H1 (cell line): ENCODE measurements around the gene OR5H6. TPM values are rescaled to one million over a fixed set of nuclear protein-coding genes. Genes with fewer than 3 reads are reported as not detected.

ENCODE experiments used
- CTCF ChIA-PET: fragments of 300-600 bp; sonication (Branson Sonifier 250); formaldehyde crosslinking; loops from one replicate; lab custom pipeline; 2021; ENCODE audit not compliant: partially characterized antibody; lab: Charles Lee
- POLR2A ChIA-PET: fragments of 300-600 bp; sonication (Branson Sonifier 250); formaldehyde crosslinking; loops from one replicate; lab custom pipeline; 2021; ENCODE audit warnings: inconsistent platforms; ENCODE audit not compliant: partially characterized antibody; lab: Charles Lee
- DNase-seq, 2 experiments: peaks; one replicate each; pipeline versions ENCODE4 v3.0.0 to v3.0.0-alpha.2; 2010 to 2022; ENCODE audit warnings: low spot score in 2 of 2, low read depth in 1 of 2, mixed read lengths in 1 of 2
- FAIRE-seq: peaks from 2 replicates; lab custom pipeline; 2011; peaks lifted over from hg19 to GRCh38; lab: Jason Lieb, UNC
- H2AFZ ChIP-seq: 2 replicates; pipeline ENCODE4 v1.8.1; 2012; ENCODE audit warnings: low read length, inconsistent platforms
- H2AK5ac ChIP-seq: 2 replicates; pipeline ENCODE4 v1.6.1; 2013; ENCODE audit warnings: low read depth, low read length
- H2BK120ac ChIP-seq: replicated peaks from 2 replicates; pipeline ENCODE3; 2013; ENCODE audit warnings: low read depth, low read length, inconsistent platforms
- H2BK12ac ChIP-seq: 2 replicates; pipeline ENCODE4 v1.6.1; 2013; ENCODE audit warnings: low read depth, low read length
- H2BK15ac ChIP-seq: 2 replicates; pipeline ENCODE4 v1.6.1; 2013; ENCODE audit warnings: low read length
- H2BK20ac ChIP-seq: 2 replicates; pipeline ENCODE4 v1.6.1; 2013; ENCODE audit warnings: low read length
- H2BK5ac ChIP-seq: 2 replicates; pipeline ENCODE4 v1.6.1; 2013; ENCODE audit warnings: low read depth, low read length
- H3K14ac ChIP-seq: 2 replicates; pipeline ENCODE4 v1.6.1; 2013; ENCODE audit warnings: inconsistent platforms; ENCODE audit not compliant: insufficient read length
- H3K18ac ChIP-seq: 2 replicates; pipeline ENCODE4 v1.6.1; 2013; ENCODE audit warnings: low read length; ENCODE audit errors: extremely low read depth
- H3K23ac ChIP-seq: 2 replicates; pipeline ENCODE4 v1.6.1; 2013; ENCODE audit warnings: inconsistent platforms; ENCODE audit not compliant: insufficient read length
- H3K23me2 ChIP-seq: 2 replicates; pipeline ENCODE4 v1.6.1; 2013; ENCODE audit warnings: low read depth, low read length
- H3K27ac ChIP-seq: 2 replicates; pipeline ENCODE4 v1.6.1; 2011; ENCODE audit warnings: low read depth, low read length, inconsistent platforms
- H3K27me3 ChIP-seq, 4 experiments: replicated peaks in 1 of 4; 1 replicate in 1 of 4; 2 replicates in 3 of 4; pipeline versions ENCODE4 v1.6.1 to v1.8.1; 2011 to 2013; ENCODE audit warnings: low read length in 3 of 4, mild to moderate bottlenecking in 3 of 4, inconsistent platforms in 2 of 4, mixed read lengths in 2 of 4, moderate library complexity in 1 of 4; ENCODE audit not compliant: control insufficient read depth in 3 of 4, insufficient read depth in 3 of 4; ENCODE audit errors: extremely low read depth in 1 of 4
- H3K36me3 ChIP-seq, 4 experiments: 2 replicates each; pipeline versions ENCODE4 v1.6.1 to v1.8.1; 2011 to 2013; ENCODE audit warnings: mild to moderate bottlenecking in 4 of 4, low read length in 3 of 4, moderate library complexity in 2 of 4, control low read depth in 1 of 4, inconsistent platforms in 1 of 4; ENCODE audit not compliant: insufficient read depth in 4 of 4, control insufficient read depth in 2 of 4
- H3K4ac ChIP-seq: replicated peaks from 2 replicates; pipeline ENCODE3; 2013; ENCODE audit warnings: low read length, low read depth, mixed read lengths, inconsistent platforms; ENCODE audit not compliant: insufficient read length
- H3K4me1 ChIP-seq, 4 experiments: replicated peaks in 1 of 4; 1 replicate in 1 of 4; 2 replicates in 3 of 4; pipeline versions ENCODE4 v1.6.1 to v1.8.1; 2011 to 2013; ENCODE audit warnings: low read length in 3 of 4, inconsistent platforms in 2 of 4, mixed read lengths in 1 of 4; ENCODE audit not compliant: insufficient read depth in 4 of 4, control insufficient read depth in 3 of 4
- H3K4me2 ChIP-seq, 2 experiments: 2 replicates each; pipeline versions ENCODE4 v1.6.1 to v1.8.1; 2011 to 2013; ENCODE audit warnings: low read depth in 2 of 2, low read length in 2 of 2, control low read depth in 1 of 2, inconsistent platforms in 1 of 2, mild to moderate bottlenecking in 1 of 2; ENCODE audit not compliant: insufficient read depth in 1 of 2
- H3K4me3 ChIP-seq, 4 experiments: fragments of 200-600, 300-600 bp in 1 of 4; sonication (generic), shearing (Covaris generic), sonication (Bioruptor Twin) in 1 of 4; 2 replicates each; pipeline versions ENCODE4 v1.5.1 to v1.8.1; 2011 to 2016; ENCODE audit warnings: low read length in 4 of 4, low read depth in 3 of 4, control low read depth in 2 of 4, inconsistent platforms in 2 of 4, mild to moderate bottlenecking in 2 of 4, mixed read lengths in 1 of 4, moderate library complexity in 1 of 4; ENCODE audit not compliant: insufficient read depth in 2 of 4; ENCODE audit errors: extremely low read depth in 1 of 4
- H3K56ac ChIP-seq: replicated peaks from 2 replicates; pipeline ENCODE3; 2013; ENCODE audit warnings: low read depth, mild to moderate bottlenecking, mixed read lengths, low read length, inconsistent platforms; ENCODE audit not compliant: insufficient read length
- H3K79me1 ChIP-seq: 2 replicates; pipeline ENCODE4 v1.6.1; 2013; ENCODE audit warnings: low read depth, low read length, control low read depth
- H3K79me2 ChIP-seq, 2 experiments: 2 replicates each; pipeline versions ENCODE4 v1.6.1 to v1.8.1; 2012 to 2013; ENCODE audit warnings: low read length in 2 of 2, mild to moderate bottlenecking in 2 of 2, inconsistent platforms in 1 of 2; ENCODE audit not compliant: insufficient read depth in 2 of 2, control insufficient read depth in 1 of 2
- H3K9ac ChIP-seq, 4 experiments: replicated peaks in 1 of 4; 1 replicate in 1 of 4; 2 replicates in 3 of 4; pipeline versions ENCODE4 v1.6.1 to v1.8.1; 2011 to 2013; ENCODE audit warnings: low read depth in 3 of 4, low read length in 3 of 4, control low read depth in 2 of 4, mild to moderate bottlenecking in 2 of 4, moderate library complexity in 2 of 4, inconsistent platforms in 1 of 4; ENCODE audit errors: extremely low read depth in 1 of 4
- H3K9me3 ChIP-seq, 2 experiments: 2 replicates each; pipeline versions ENCODE4 v1.6.1 to v1.8.1; 2012 to 2013; ENCODE audit warnings: mild to moderate bottlenecking in 2 of 2, moderate library complexity in 2 of 2, control low read depth in 1 of 2, inconsistent platforms in 1 of 2, low read depth in 1 of 2, low read length in 1 of 2, mixed read lengths in 1 of 2; ENCODE audit not compliant: insufficient read depth in 2 of 2
- H4K20me1 ChIP-seq, 2 experiments: replicated peaks in 1 of 2; 2 replicates each; pipeline versions ENCODE3 to v1.8.1; 2011 to 2013; ENCODE audit warnings: inconsistent platforms in 2 of 2, low read length in 2 of 2, mild to moderate bottlenecking in 1 of 2; ENCODE audit not compliant: insufficient read depth in 2 of 2, control insufficient read depth in 1 of 2
- H4K5ac ChIP-seq: 2 replicates; pipeline ENCODE4 v1.6.1; 2013; ENCODE audit warnings: low read length, low read depth, mixed read lengths, inconsistent platforms; ENCODE audit not compliant: insufficient read length
- H4K8ac ChIP-seq: 2 replicates; pipeline ENCODE4 v1.8.0; 2013; ENCODE audit warnings: mild to moderate bottlenecking, moderate library complexity, low read length, inconsistent platforms; ENCODE audit not compliant: insufficient read depth; ENCODE audit errors: extremely low read depth
- H4K91ac ChIP-seq: replicated peaks from 2 replicates; pipeline ENCODE3; 2013; ENCODE audit warnings: low read length, mixed read lengths, inconsistent platforms; ENCODE audit not compliant: insufficient read length
- KDM1A ChIP-seq: fragments of 200-600, 300-600 bp; sonication (generic); IDR thresholded peaks from 2 replicates; pipeline ENCODE4 v1.7.1; 2016; ENCODE audit warnings: mild to moderate bottlenecking, low read length, borderline replicate concordance
- MAFK ChIP-seq: IDR thresholded peaks from 2 replicates; pipeline ENCODE4 v1.6.1; 2012; ENCODE audit warnings: low read depth, mild to moderate bottlenecking, improper control_type of control experiment, low read length
- WGBS, 2 experiments: shearing (Covaris generic) in 1 of 2; methylation state at CpG; one replicate each; pipeline versions ENCODE4 v1.1.6 to v1.1.7; 2013 to 2015; ENCODE audit warnings: low lambda C conversion rate in 2 of 2, mixed read lengths in 2 of 2, inconsistent platforms in 1 of 2, low coverage in 1 of 2, missing lambda C conversion rate in 1 of 2; ENCODE audit not compliant: insufficient replicate concordance in 2 of 2, insufficient coverage in 1 of 2, insufficient read length in 1 of 2; ENCODE audit errors: extremely low coverage in 1 of 2, missing lambda C conversion rate in 1 of 2; 5-methylcytosine and 5-hydroxymethylcytosine counted together
- polyA plus RNA-seq, 7 experiments: library from polyadenylated mRNA; depleted of rRNA in 3 of 7; stranded (reverse) in 5 of 7; unstranded in 2 of 7; fragments of >200 nt in 5 of 7; fragments of 200-250 nt in 2 of 7; gene quantifications; 1 replicate in 5 of 7; 2 replicates in 1 of 7; 4 replicates in 1 of 7; pipeline versions ENCODE4 v1.2.1 to v1.2.3, GENCODE V29; 2011 to 2013; ENCODE audit warnings: missing spikeins in 2 of 7, mixed read lengths in 2 of 7
- total RNA-seq: library from RNA; stranded (reverse); fragmentation: NEBNext Ultra II Directional; extraction: Animal tissue kit (Norgen Biotek cat#: 25700); gene quantifications from 2 replicates; pipeline ENCODE4 v1.2.1, GENCODE V29; 2021

The OR5H6 gene
- total and polyA plus RNA-seq, 2 of the 8 experiments (the other 6 are each of a cell fraction or from before 2014, with no cell fraction given) = 0.06 TPM; not detected in 1

DNA sequence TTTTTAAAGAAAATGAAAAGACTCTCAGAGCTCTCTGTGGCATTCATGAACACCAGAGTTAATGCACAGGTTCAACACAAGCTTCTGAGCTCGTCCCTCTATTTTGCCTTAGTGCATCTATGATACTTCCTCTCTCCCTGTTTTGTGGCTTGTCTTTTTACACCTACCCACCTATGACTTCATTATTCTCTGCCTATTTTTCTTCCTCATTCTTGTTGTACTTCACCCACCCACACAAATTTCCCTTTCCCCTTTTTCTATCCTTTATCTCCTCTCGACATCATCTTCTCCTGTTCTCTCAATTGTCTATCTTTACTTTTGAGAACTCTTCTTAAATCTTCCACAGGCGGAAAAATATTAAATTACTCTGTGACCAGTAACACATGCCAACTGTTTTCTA is 49.0 kb upstream of the OR5H6 start:
- H3K79me1 ChIP-seq = no peaks in the 10 kb centered on the region
- 86 to 100% methylated on average over 1 to 3 of the region's 3 CpGs for WGBS, 2 experiments
- no peak overlapping the region for H2AK5ac ChIP-seq
- no peaks in the 10 kb centered on the region for H3K23me2 ChIP-seq
- no peak overlapping the region for H3K4ac ChIP-seq
- no peak overlapping the region for H4K8ac ChIP-seq
- no peak overlapping the region for H4K5ac ChIP-seq
- no peaks in the 10 kb centered on the region for H3K27me3 ChIP-seq
- H3K56ac ChIP-seq = no peak overlapping the region
- no peak overlapping the region for H3K4me3 ChIP-seq
- ChIA-PET POLR2A (interaction anchor here (0.9 kb wide), 1 partner anchor 110 kb away, joined by 3 read pairs; no protein-coding TSS in a partner anchor), CTCF (no interaction called here)
- DNase-seq (no peak), FAIRE-seq (no peak)
- H4K20me1 ChIP-seq = no peaks in the 10 kb centered on the region
- H2BK20ac ChIP-seq = no peak overlapping the region
- no peak overlapping the region for H2AFZ ChIP-seq
- no peak overlapping the region for H3K18ac ChIP-seq
- H3K23ac ChIP-seq = no peak overlapping the region
- no peak overlapping the region for H3K9ac ChIP-seq
- H2BK120ac ChIP-seq = no peak overlapping the region
- no peaks in the 10 kb centered on the region for H3K9me3 ChIP-seq
- no peak overlapping the region for H2BK12ac ChIP-seq
- H4K91ac ChIP-seq = no peak overlapping the region
- 0 out of 7 replicates have a peak, but pooled peaks cover 0 to 5% (median 0%) of the 10 kb centered on the region in 4 experiments for H3K4me1 ChIP-seq
- H3K4me2 ChIP-seq = no peak overlapping the region
- no peak overlapping the region for H2BK5ac ChIP-seq
- H2BK15ac ChIP-seq = no peak overlapping the region
- no peaks in the 10 kb centered on the region for H3K79me2 ChIP-seq
- no peak overlapping the region for H3K14ac ChIP-seq
- H3K27ac ChIP-seq = no peak overlapping the region
- no peaks in the 10 kb centered on the region; a peak in 1 of 8 replicates for H3K36me3 ChIP-seq
- no peak for TF ChIP-seq MAFK
- TF ChIP-seq KDM1A = no peak
